ENCODE data around the gene MLKL.
"Not testable (repeated sequence)": the region's sequence is repeated elsewhere in the genome, so short reads cannot be mapped to it uniquely, and the experiment has no call there.

Gene MLKL

GRCh38 chr16:74691093-74691855, 9.4 kb downstream of the MLKL start:
- no peak for FAIRE-seq
- TF ChIP-seq SPI1 (IDR thresholded peaks at IDR 0.05; ENCODE audit: low read depth, low read length) (no peak), POLR2AphosphoS5 (IDR thresholded peaks at IDR 0.05; ENCODE audit: low read depth, low read length) (no peak)

DNA sequence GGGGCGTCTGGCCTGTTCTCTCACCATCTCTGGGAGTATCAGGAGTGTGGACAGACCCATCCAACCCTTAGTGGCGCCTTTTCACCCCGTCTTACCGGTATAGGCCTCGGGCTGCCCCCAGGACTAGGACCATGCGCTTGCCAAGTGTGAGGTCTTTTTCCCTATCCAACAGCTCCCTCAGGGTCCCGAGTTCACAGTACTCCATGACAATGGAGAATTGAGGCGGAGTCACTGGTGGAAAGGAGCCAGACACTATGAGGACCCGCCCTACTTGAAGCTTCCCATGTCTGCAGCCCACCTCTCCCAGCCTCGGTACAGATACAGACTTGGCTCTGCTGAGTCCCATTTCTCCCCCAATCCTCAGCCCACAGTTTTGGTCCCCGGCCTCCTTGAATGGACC, 18.1 kb downstream of the MLKL start:
- DNase-seq (ENCODE audit: insufficient read length, low spot score), result no peak
- FAIRE-seq, result no peak
- TF ChIP-seq PAX5 (IDR thresholded peaks at IDR 0.05; ENCODE audit: insufficient read depth, low read length, severe bottlenecking) (no peak), POLR2A (IDR thresholded peaks at IDR 0.05; ENCODE audit: low read depth, low read length) (no peak), SPI1 (IDR thresholded peaks at IDR 0.05; ENCODE audit: low read depth, low read length) (no peak)

More at GRCh38 chr16:74691093-74691855, 9.4 kb downstream of the MLKL start:
- no peak for DNase-seq (ENCODE audit: insufficient read length, low spot score)

DNA sequence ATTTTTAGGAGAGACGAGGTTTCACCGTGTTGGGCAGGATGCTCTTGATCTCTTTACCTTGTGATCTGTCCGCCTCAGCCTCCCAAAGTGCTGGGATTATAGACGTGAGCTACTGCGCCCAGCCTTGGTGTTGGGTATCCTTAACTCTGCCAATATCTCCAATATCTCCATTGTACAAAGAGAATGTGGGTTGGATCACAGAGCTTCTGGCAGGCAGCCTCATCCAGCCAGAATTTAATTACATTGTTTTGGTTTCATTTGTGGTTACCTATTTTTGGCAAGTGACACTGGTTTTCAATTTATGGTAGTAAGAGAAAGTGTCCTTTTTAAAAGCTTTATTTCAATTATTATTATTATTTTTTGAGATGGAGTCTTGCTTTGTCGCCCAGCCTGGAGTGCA, 20.0 kb downstream of the MLKL start:
- TF ChIP-seq TAF1 (IDR thresholded peaks at IDR 0.05; ENCODE audit: low read depth, low read length) (no peak), POLR2A (IDR thresholded peaks at IDR 0.05; ENCODE audit: low read depth, low read length) (no peak), SPI1 (IDR thresholded peaks at IDR 0.05; ENCODE audit: low read depth, low read length) (no peak), POU2F2 (IDR thresholded peaks at IDR 0.05; ENCODE audit: low read depth, low read length) (no peak)
- FAIRE-seq, result no peak
- no peak for DNase-seq (ENCODE audit: insufficient read length, low spot score)

DNA sequence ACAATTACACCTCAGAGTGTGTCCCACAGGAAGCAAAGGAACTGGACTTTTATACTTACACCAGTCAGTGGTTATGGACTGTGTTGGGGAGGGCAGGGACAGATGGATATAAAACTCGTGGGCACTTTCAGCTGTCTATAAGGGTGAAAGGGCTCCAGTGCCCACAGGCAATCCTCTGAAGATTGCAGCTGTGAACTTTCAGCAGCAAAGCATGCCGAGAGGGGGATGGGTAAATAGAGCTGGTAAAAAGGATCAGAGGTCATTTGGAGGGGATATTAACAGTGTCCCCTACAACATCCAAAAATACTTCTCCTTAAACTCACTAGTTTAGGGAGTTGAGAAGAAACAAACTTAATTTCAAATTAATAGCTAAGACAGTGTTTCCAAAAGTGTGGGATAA, 20.7 kb downstream of the MLKL start:
- FAIRE-seq, result no peak
- no peak for DNase-seq (ENCODE audit: insufficient read length, low spot score)
- TF ChIP-seq TAF1 (IDR thresholded peaks at IDR 0.05; ENCODE audit: low read depth, low read length) (no peak), POU2F2 (IDR thresholded peaks at IDR 0.05; ENCODE audit: low read depth, low read length) (no peak), POLR2AphosphoS5 (IDR thresholded peaks at IDR 0.05; ENCODE audit: low read depth, low read length) (no peak), PAX5 (IDR thresholded peaks at IDR 0.05; ENCODE audit: insufficient read depth, low read length, severe bottlenecking) (no peak), SPI1 (IDR thresholded peaks at IDR 0.05; ENCODE audit: low read depth, low read length) (no peak), POLR2A (IDR thresholded peaks at IDR 0.05; ENCODE audit: low read depth, low read length) (no peak)

GRCh38 chr16:74677868-74678267, 22.8 kb downstream of the MLKL start:
- FAIRE-seq (no peak), DNase-seq (ENCODE audit: insufficient read length, low spot score) (no peak)
- no peak for TF ChIP-seq PAX5 (IDR thresholded peaks at IDR 0.05; ENCODE audit: insufficient read depth, low read length, severe bottlenecking)
- TF ChIP-seq SPI1 (IDR thresholded peaks at IDR 0.05; ENCODE audit: low read depth, low read length), result no peak
- no peak for TF ChIP-seq POU2F2 (IDR thresholded peaks at IDR 0.05; ENCODE audit: low read depth, low read length)
- no peak for TF ChIP-seq POLR2AphosphoS5 (IDR thresholded peaks at IDR 0.05; ENCODE audit: low read depth, low read length)
- no peak for TF ChIP-seq POLR2A (IDR thresholded peaks at IDR 0.05; ENCODE audit: low read depth, low read length)
- TF ChIP-seq TAF1 (IDR thresholded peaks at IDR 0.05; ENCODE audit: low read depth, low read length), result no peak

DNA sequence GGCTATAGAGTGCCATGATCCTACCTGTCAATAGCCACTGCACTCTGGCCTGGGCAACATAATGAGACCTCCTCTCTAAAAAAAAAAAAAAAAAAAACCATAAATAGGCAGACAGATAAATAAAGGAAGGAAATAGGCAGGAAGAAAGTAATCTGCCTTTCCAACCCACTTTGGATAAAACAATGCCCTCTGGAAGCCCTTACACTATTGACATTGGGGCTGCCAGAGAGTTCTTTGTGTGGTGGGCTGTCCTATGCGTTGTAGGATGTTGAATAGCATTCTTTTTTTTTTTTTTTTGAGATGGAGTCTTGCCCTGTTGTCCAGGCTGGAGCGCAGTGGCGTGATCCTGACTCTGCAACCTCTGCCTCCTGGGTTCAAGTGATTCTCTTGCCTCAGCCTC, 26.8 kb downstream of the MLKL start:
- TF ChIP-seq SPI1 (IDR thresholded peaks at IDR 0.05; ENCODE audit: low read depth, low read length) (no peak), TAF1 (IDR thresholded peaks at IDR 0.05; ENCODE audit: low read depth, low read length) (no peak)
- DNase-seq (ENCODE audit: insufficient read length, low spot score), result no peak
- no peak for FAIRE-seq

DNA sequence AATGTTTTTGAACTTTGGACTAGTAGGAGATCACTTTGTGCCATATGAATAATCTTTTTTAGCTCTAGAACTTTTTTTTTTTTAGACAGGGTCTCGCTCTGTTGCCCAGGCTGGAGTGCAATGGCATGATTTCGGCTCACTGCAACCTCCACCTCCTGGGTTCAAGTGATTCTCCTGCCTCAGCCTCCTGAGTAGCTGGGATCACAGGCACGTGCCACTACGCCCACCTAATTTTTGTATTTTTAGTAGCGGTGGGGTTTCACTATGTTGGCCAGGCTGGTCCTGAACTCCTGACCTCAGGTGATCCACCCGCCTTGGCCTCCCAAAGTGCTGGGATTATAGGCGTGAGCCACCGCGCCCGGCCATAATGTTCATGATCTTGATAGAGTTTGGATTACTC, 31.8 kb downstream of the MLKL start:
- DNase-seq (ENCODE audit: insufficient read length, low spot score); FAIRE-seq: not testable (repeated sequence)

DNA sequence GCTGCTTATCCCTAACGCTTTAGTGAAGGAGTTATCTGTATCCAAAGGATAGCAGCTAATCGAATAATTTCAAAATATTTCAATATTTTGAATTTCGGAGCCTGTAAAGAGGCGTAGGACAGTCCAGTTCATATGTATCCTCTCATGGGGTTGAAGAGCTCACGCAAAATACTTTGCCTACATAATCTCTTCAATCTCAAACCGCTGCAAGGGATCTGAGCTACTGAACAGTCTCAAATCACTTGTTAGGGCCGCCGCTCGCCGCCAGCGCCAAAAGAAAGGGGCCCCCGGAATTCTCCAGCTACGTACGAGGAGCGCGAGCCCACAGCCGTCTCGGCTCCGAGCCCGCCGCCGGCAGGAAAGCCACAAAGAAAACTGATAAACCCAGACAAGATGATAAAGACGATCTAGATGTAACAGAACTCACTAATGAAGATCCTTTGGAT, 33.4 kb downstream of the MLKL start:
- FAIRE-seq (no peak), DNase-seq (ENCODE audit: insufficient read length, low spot score) (no peak)
- no peak for TF ChIP-seq POLR2AphosphoS5 (IDR thresholded peaks at IDR 0.05; ENCODE audit: low read depth, low read length)

DNA sequence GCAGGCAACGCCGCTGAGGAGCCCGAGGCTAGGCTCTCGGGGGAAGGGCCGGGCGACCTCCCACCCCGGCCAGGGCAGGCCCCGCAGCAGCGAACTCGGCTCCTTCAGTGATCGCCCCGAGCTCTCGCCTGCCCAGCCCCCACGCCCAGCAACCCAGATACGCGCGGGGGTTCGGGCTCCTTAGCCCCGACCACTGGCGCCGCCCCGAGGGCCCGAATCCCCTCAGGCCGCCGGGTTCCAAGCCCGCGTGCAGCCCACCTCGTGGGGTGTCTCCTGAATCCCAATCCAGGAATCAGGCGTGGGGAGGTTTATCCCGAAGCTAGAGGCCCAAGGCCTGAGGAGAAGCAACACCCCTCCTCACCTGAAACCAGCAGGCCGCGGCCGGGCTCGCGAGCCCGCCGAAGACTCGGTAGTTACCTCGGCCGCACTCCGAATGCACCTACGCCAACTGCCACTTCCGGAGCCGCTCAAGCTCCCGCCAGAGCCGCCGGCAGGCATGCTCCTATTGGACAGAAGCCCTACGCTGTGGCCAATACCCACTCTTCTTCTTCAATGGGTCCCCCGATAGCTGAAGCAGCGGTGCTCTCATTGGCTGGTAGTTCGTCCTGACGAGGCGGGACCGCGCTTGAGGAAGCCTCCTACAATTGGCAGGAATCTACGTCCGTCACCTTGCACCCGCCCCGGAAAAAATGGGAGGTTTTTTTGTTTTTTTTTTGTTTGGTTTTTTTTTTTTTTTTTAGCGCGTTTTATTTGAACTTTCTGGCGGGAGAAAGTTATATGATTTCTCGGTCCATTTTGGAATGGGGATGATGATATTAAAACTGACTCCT, 34.0 kb downstream of the MLKL start, which contains the start of gene RFWD3:
TSS of gene RFWD3 (minus strand) at position 453 of the 830 bp plus-strand sequence. CDS start 5,428 bp downstream, outside the sequence.
- DNase-seq (ENCODE audit: insufficient read length, low spot score) (peak; percentile 98), FAIRE-seq (peak; percentile 97)
- TF ChIP-seq SPI1 (IDR thresholded peaks at IDR 0.05; ENCODE audit: low read depth, low read length), result no peak
- peak; percentile 96 for TF ChIP-seq POLR2AphosphoS5 (IDR thresholded peaks at IDR 0.05; ENCODE audit: low read depth, low read length)
- TF ChIP-seq TAF1 (IDR thresholded peaks at IDR 0.05; ENCODE audit: low read depth, low read length), result peak; percentile 96
- peak; percentile 95 for TF ChIP-seq POLR2A (IDR thresholded peaks at IDR 0.05; ENCODE audit: low read depth, low read length)
- peak; percentile 61; the same call in 1 of the 2 replicates for TF ChIP-seq POU2F2 (IDR thresholded peaks at IDR 0.05; ENCODE audit: low read depth, low read length)
- TF ChIP-seq PAX5 (IDR thresholded peaks at IDR 0.05; ENCODE audit: insufficient read depth, low read length, severe bottlenecking), result no peak

DNA sequence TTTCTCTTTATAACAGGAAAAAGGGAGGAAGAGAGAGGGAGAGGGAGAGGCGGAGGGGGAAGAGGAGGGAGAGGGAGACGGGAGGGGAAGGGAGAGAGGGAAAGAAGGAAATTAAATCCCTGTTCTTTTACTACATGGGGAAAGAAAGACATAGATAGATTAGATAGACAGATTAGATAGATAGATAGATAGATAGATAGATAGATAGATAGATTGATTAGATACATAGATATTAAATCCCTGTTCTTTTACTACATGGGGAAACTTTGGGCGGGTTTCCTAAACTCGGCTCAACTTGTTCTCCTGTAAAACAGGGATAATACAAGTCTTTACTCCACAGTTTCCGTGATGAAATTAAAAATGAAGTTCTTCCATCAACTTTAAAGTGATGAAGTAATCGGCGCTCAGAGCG, 34.6 kb downstream of the MLKL start:
- no peak for TF ChIP-seq TAF1 (IDR thresholded peaks at IDR 0.05; ENCODE audit: low read depth, low read length)
- no peak for TF ChIP-seq POU2F2 (IDR thresholded peaks at IDR 0.05; ENCODE audit: low read depth, low read length)
- no peak for TF ChIP-seq PAX5 (IDR thresholded peaks at IDR 0.05; ENCODE audit: insufficient read depth, low read length, severe bottlenecking)
- no peak for TF ChIP-seq POLR2AphosphoS5 (IDR thresholded peaks at IDR 0.05; ENCODE audit: low read depth, low read length)
- TF ChIP-seq SPI1 (IDR thresholded peaks at IDR 0.05; ENCODE audit: low read depth, low read length), result no peak
- TF ChIP-seq POLR2A (IDR thresholded peaks at IDR 0.05; ENCODE audit: low read depth, low read length), result no peak
- no peak for DNase-seq (ENCODE audit: insufficient read length, low spot score)
- FAIRE-seq, result no peak

Data from GM12891 (cell line).